HFFc6 (cell line): ENCODE results near the gene GNB1L. TPM values are rescaled to one million over a fixed set of nuclear protein-coding genes. Genes with fewer than 3 reads are reported as not detected.

Experiments
- DNase-seq: peaks from one replicate; pipeline ENCODE4 v3.0.0-alpha.2; 2018
- H3K27ac Mint-ChIP-seq: 2 replicates; pipeline ENCODE4 v1.8.0; 2020; ENCODE audit warnings: mild to moderate bottlenecking, mixed read lengths
- H3K27me3 Mint-ChIP-seq: 2 replicates; pipeline ENCODE4 v1.8.0; 2021; ENCODE audit warnings: mild to moderate bottlenecking, moderate library complexity, mixed read lengths; ENCODE audit not compliant: insufficient read depth
- H3K36me3 Mint-ChIP-seq: 2 replicates; pipeline ENCODE4 v1.8.0; 2021; ENCODE audit warnings: low read depth, mixed read lengths
- H3K4me1 Mint-ChIP-seq: 2 replicates; pipeline ENCODE4 v1.8.0; 2020; ENCODE audit warnings: low read depth, mixed read lengths
- H3K4me3 Mint-ChIP-seq: 2 replicates; pipeline ENCODE4 v1.8.0; 2020; ENCODE audit warnings: mild to moderate bottlenecking, moderate library complexity, mixed read lengths
- H3K9me3 Mint-ChIP-seq: 2 replicates; pipeline ENCODE4 v1.8.0; 2020; ENCODE audit warnings: mild to moderate bottlenecking, mixed read lengths
- CTCF ChIP-seq: fragments of 200-600 bp; sonication (generic); IDR thresholded peaks from 2 replicates; pipeline ENCODE4 v1.5.0; 2021; ENCODE audit warnings: antibody characterized with exemption, mild to moderate bottlenecking
- total RNA-seq, 6 experiments: library from RNA; stranded (reverse); fragmentation: NEBNext Ultra II Directional; extraction: Animal tissue kit (Norgen Biotek cat#: 25700); gene quantifications; 2 replicates in 1 of 6; 3 replicates in 5 of 6; pipeline ENCODE4 v1.2.3, GENCODE V29; 2021

Gene GNB1L
- total RNA-seq, 6 experiments from 2014 or later = 6.6 to 9.6 (median 7.6) TPM

DNA sequence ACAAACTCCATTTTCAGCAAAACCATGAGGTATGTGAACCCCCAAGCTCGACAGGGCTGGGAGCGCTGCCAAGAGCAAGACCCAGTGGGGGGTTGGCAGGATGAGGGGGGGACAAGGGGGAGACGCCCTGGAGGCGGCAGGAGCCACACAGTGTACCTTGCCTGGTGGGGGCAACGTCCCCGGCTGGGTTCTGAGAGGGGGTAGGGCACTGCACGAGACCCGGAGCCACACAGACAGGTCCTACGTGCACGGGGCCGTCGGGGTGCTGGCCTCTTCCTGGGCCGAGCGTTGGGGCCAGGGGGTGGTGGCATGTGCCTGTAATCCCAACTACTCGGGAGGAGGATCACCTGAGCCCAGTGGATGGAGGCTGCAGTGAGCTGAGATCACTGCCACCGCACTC lies 65.3 kb downstream of the GNB1L start:
- DNase-seq = no peak
- no peak overlapping the region for H3K27ac Mint-ChIP-seq
- H3K27me3 Mint-ChIP-seq = no peaks in the 10 kb centered on the region; the same call in 1 of the 2 replicates
- H3K36me3 Mint-ChIP-seq = peaks cover 25% of the 10 kb centered on the region
- no peak for TF ChIP-seq CTCF
- no peak overlapping the region for H3K4me3 Mint-ChIP-seq
- no peaks in the 10 kb centered on the region for H3K9me3 Mint-ChIP-seq
- H3K4me1 Mint-ChIP-seq = peaks cover 14% of the 10 kb centered on the region; the same call in 1 of the 2 replicates

DNA sequence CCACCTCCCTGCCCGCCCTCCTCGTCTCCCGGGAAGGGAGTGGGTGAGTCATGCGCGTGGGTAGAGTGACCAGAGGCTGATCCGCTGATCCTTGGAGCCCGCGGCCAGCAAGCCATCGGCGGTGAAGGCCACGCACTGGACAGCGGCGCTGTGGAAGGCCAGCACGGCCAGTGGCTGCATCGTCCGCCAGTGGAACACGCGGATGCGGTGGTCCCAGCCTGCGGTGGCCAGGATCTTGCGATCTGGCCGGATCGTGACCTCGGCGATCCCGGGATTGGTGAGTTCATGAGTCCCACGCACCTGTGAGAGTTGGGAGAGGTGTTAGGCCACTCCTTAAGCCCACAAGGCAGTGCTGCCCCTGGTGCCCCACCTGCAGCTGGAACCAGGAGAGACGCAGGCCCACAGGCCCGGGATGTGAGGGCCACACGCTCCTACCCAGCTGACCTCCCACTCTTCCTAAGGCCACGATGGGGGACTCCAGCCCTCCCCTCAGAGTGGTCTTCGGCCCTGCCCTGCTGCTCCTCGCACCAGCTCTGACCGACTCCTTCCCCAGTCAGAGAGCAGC lies 65.9 kb downstream of the GNB1L start:
- no peak for TF ChIP-seq CTCF
- no peak for DNase-seq
- no peaks in the 10 kb centered on the region for H3K9me3 Mint-ChIP-seq
- no peak overlapping the region for H3K27ac Mint-ChIP-seq
- peaks cover 7% of the 10 kb centered on the region; the same call in 1 of the 2 replicates for H3K4me1 Mint-ChIP-seq
- no peaks in the 10 kb centered on the region; the same call in 1 of the 2 replicates for H3K27me3 Mint-ChIP-seq
- H3K4me3 Mint-ChIP-seq = no peak overlapping the region
- peaks cover 21% of the 10 kb centered on the region for H3K36me3 Mint-ChIP-seq

GRCh38 chr22:19787849-19788141 lies 66.9 kb downstream of the GNB1L start:
- H3K27me3 Mint-ChIP-seq = no peaks in the 10 kb centered on the region; the same call in 1 of the 2 replicates
- TF ChIP-seq CTCF = no peak
- H3K4me3 Mint-ChIP-seq = no peak overlapping the region
- H3K36me3 Mint-ChIP-seq = peaks cover 16% of the 10 kb centered on the region
- no peak for DNase-seq
- H3K4me1 Mint-ChIP-seq = no peaks in the 10 kb centered on the region
- no peaks in the 10 kb centered on the region for H3K9me3 Mint-ChIP-seq
- no peak overlapping the region for H3K27ac Mint-ChIP-seq

DNA sequence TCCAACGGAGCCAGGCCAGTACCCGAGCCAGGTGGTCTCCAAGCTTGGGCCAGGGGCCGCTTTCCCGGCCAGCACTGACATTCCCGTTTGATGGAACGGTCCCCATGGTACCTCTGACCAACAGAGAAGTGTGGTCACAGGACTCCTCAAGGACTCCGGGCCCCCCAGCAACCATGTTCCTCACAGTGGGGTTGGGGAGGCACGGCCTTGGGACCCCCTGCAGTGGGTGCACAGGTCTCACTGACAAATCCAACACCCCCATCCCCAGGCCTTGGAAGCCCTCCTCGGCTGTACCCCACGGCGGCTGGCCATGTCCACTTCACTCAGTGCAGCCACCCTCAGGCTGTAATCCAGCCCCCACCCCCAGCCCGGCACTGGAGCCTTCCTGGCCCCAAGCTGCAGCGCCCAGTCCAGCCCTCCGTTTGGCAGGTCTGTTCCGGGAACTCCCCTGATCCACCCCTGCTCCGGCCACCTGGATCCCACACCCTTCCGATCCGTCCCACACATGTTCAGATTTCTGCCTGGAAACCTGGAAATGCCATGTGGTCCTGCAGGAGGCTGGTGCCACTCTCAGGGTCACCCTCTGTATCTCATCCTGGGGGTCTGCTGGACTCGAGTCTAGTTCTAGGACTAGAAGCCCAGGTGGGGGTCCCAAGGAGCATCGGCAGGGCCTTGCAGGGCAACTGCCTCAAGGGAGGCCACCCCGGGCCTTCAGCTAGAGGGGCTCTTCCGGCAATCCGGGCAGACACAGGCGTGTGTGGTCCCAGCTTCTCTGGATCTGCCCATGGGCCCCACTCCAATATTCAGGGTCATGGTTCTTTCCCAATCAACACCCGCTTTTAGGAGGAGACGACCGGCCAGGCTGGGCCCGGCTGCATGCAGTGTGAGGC lies 67.5 kb downstream of the GNB1L start:
- TF ChIP-seq CTCF = no peak
- Mint-ChIP-seq H3K36me3 (peaks cover 10% of the 10 kb centered on the region), H3K9me3 (no peaks in the 10 kb centered on the region), H3K27ac (no peak overlapping the region), H3K4me1 (no peaks in the 10 kb centered on the region), H3K27me3 (no peaks in the 10 kb centered on the region; the same call in 1 of the 2 replicates), H3K4me3 (no peak overlapping the region)
- no peak for DNase-seq

DNA sequence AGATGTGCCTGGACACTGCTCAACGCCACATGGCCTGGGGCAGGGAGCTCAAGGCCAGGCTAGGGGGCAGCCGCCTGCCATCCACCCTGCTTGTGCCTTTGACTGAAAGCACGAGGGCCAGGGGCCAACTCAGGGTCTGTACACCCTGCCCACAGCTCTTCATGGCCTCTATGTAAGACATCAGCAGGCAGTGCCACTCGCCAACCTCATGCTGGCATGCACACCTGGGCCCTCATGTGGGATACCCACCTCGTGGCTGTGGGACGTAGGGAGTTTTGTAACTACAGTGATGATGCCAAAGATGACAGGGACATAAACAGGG lies 68.4 kb downstream of the GNB1L start:
- no peak overlapping the region for H3K27ac Mint-ChIP-seq
- peaks cover 4% of the 10 kb centered on the region; the same call in 1 of the 2 replicates for H3K36me3 Mint-ChIP-seq
- TF ChIP-seq CTCF = no peak
- no peaks in the 10 kb centered on the region for H3K9me3 Mint-ChIP-seq
- H3K27me3 Mint-ChIP-seq = no peaks in the 10 kb centered on the region; the same call in 1 of the 2 replicates
- H3K4me1 Mint-ChIP-seq = no peaks in the 10 kb centered on the region
- no peak overlapping the region for H3K4me3 Mint-ChIP-seq
- no peak for DNase-seq
